Gastroesophageal sphincter (tissue), 3 donors: ENCODE data around the gene TECTA.

ENCODE experiments used
- EP300 ChIP-seq: sonication (generic); formaldehyde crosslinking; IDR thresholded peaks from one replicate; pipeline ENCODE4 v1.6.1; 2017; ENCODE audit warnings: antibody characterized with exemption, mild to moderate bottlenecking
- POLR2A ChIP-seq, 2 donors: fragments of 450-650 bp; IDR thresholded peaks; one replicate each; pipeline ENCODE4 v1.6.1; 2017; ENCODE audit warnings: antibody characterized with exemption in 2 of 2, mild to moderate bottlenecking in 2 of 2, moderate library complexity in 1 of 2
- TF ChIP-seq, protein P1 (sequence below), 4 experiments: fragments of 200-600 bp in 2 of 4; fragments of 450-650 bp in 2 of 4; sonication (generic) in 1 of 4; IDR thresholded peaks; one replicate each; pipeline ENCODE4 v1.5.1; 2017 to 2019; ENCODE audit warnings: antibody characterized with exemption in 4 of 4, mild to moderate bottlenecking in 2 of 4, moderate library complexity in 2 of 4

DNA sequence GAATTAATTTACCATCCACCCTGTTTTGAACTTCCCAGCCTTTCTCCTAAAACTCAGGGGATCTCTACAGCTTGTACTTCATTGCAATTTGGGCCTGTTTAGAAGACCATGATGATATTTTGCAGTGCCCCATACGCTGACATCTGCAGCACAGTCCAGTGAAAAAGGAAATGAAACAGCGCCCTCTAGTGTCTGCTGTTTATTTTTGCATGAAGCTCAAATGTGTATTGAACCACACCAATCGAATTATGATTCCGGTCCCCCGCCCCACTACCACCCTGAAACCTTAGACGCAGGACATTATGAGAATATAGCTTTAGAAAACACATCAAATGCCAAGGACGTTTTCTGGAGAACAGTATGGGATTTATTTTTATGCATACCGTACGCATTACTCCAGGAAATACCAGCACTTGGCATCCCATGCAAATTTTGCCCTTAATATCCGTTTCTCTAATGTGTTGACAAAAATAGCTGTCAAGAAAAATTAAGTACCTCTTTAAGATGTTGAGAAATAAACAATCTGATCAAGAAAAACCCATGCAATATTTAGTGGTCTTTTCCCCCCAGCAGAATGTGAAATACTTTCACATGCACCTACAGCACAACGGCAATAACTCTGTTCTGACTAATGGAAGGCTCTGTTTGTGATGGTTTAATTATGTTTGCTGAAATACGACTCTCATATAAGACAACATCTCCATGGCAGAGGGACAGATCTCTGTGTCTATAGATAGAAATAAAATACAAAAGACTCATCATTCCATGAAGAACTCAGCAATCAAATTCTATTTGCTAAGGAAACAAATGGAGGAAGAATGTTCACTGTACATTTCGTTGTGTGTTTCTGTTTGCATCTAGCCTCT is 93.9 kb downstream of the TECTA start:
- TF ChIP-seq POLR2A (IDR thresholded peaks at IDR 0.05) (no peak), EP300 (no peak)
- TF ChIP-seq, protein P1, sequence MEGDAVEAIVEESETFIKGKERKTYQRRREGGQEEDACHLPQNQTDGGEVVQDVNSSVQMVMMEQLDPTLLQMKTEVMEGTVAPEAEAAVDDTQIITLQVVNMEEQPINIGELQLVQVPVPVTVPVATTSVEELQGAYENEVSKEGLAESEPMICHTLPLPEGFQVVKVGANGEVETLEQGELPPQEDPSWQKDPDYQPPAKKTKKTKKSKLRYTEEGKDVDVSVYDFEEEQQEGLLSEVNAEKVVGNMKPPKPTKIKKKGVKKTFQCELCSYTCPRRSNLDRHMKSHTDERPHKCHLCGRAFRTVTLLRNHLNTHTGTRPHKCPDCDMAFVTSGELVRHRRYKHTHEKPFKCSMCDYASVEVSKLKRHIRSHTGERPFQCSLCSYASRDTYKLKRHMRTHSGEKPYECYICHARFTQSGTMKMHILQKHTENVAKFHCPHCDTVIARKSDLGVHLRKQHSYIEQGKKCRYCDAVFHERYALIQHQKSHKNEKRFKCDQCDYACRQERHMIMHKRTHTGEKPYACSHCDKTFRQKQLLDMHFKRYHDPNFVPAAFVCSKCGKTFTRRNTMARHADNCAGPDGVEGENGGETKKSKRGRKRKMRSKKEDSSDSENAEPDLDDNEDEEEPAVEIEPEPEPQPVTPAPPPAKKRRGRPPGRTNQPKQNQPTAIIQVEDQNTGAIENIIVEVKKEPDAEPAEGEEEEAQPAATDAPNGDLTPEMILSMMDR (IDR thresholded peaks at IDR 0.05): peak; percentile 57 to 77 (median 64)
